Endothelial cell of umbilical vein (primary cell): ENCODE results near the gene FAM9B. TPM values are rescaled to one million over a fixed set of nuclear protein-coding genes. Genes with fewer than 3 reads are reported as not detected.

Source experiments
- BruUV-seq: library from RNA; stranded (reverse); fragments of 400-500 nt; replicated peaks from 2 replicates; lab custom pipeline; 2021; lab: Mats Ljungman, UMichigan
- CTCF ChIA-PET: fragments of 300-600, 350-600 bp; sonication (Branson Sonifier 250); formaldehyde crosslinking; loops from one replicate; lab custom pipeline; 2021; ENCODE audit warnings: antibody characterized with exemption, inconsistent platforms; lab: Charles Lee
- POLR2A ChIA-PET: fragments of 300-600, 350-600 bp; sonication (Branson Sonifier 250); formaldehyde crosslinking; loops from one replicate; lab custom pipeline; 2021; ENCODE audit warnings: antibody characterized with exemption, inconsistent platforms; lab: Charles Lee
- DNase-seq: peaks from one replicate; pipeline ENCODE4 v3.0.0-alpha.2; 2011; ENCODE audit warnings: low read depth, low spot score
- FAIRE-seq: peaks from 2 replicates; lab custom pipeline; 2011; peaks lifted over from hg19 to GRCh38; lab: Jason Lieb, UNC
- H2AFZ ChIP-seq: 2 replicates; pipeline ENCODE4 v1.6.0; 2012; ENCODE audit warnings: low read depth, low read length, control low read depth, inconsistent platforms
- H3K27ac ChIP-seq: 2 replicates; pipeline ENCODE4 v1.5.1; 2011; ENCODE audit warnings: low read depth, mild to moderate bottlenecking, control low read depth, low read length, moderate library complexity; ENCODE audit not compliant: insufficient read depth
- H3K27me3 ChIP-seq, 2 experiments: 2 replicates each; pipeline versions ENCODE4 v1.6.0 to v1.6.1; 2011; ENCODE audit warnings: low read length in 2 of 2, mixed read lengths in 1 of 2; ENCODE audit not compliant: control insufficient read depth in 2 of 2, insufficient read depth in 2 of 2
- H3K36me3 ChIP-seq, 2 experiments: 2 replicates in 1 of 2; 3 replicates in 1 of 2; pipeline ENCODE4 v1.5.1; 2011; ENCODE audit warnings: low read length in 2 of 2, mild to moderate bottlenecking in 1 of 2, moderate library complexity in 1 of 2; ENCODE audit not compliant: control insufficient read depth in 2 of 2, insufficient read depth in 2 of 2; ENCODE audit errors: extremely low read depth in 1 of 2
- H3K4me1 ChIP-seq: 3 replicates; pipeline ENCODE4 v1.5.1; 2011; ENCODE audit warnings: mild to moderate bottlenecking, low read length; ENCODE audit not compliant: control insufficient read depth, insufficient read depth; ENCODE audit errors: extremely low read depth
- H3K4me2 ChIP-seq: 2 replicates; pipeline ENCODE4 v1.6.1; 2011; ENCODE audit warnings: low read length, control low read depth, mixed read lengths; ENCODE audit not compliant: insufficient read depth
- H3K4me3 ChIP-seq, 3 experiments: fragments of 200-600 bp in 1 of 3; sonication (generic), shearing (Covaris generic) in 1 of 3; replicated peaks in 1 of 3; 2 replicates each; pipeline ENCODE4 v1.5.1; 2011 to 2016; ENCODE audit warnings: control low read depth in 3 of 3, low read length in 3 of 3, mild to moderate bottlenecking in 2 of 3, inconsistent platforms in 1 of 3, low read depth in 1 of 3, moderate library complexity in 1 of 3; ENCODE audit not compliant: insufficient read depth in 1 of 3
- H3K79me2 ChIP-seq: 2 replicates; pipeline ENCODE4 v1.6.0; 2012; ENCODE audit warnings: low read length, inconsistent platforms; ENCODE audit not compliant: control insufficient read depth, insufficient read depth
- H3K9ac ChIP-seq: replicated peaks from 2 replicates; pipeline ENCODE3; 2011; ENCODE audit warnings: low read length, control low read depth; ENCODE audit not compliant: insufficient read depth; ENCODE audit errors: extremely low read depth
- H3K9me1 ChIP-seq: replicated peaks from 3 replicates; pipeline ENCODE4 v1.6.0; 2011; ENCODE audit warnings: mild to moderate bottlenecking, low read length; ENCODE audit not compliant: control insufficient read depth, insufficient read depth; ENCODE audit errors: extremely low read depth
- H3K9me3 ChIP-seq: replicated peaks from 2 replicates; pipeline ENCODE4 v1.5.1; 2012; ENCODE audit warnings: low read length, inconsistent platforms; ENCODE audit not compliant: control insufficient read depth, insufficient read depth
- H4K20me1 ChIP-seq: replicated peaks from 2 replicates; pipeline ENCODE3; 2011; ENCODE audit warnings: mild to moderate bottlenecking, low read length; ENCODE audit not compliant: control insufficient read depth, insufficient read depth; ENCODE audit errors: extremely low read depth
- CTCF ChIP-seq, 2 donors: IDR thresholded peaks; 1 replicate in 1 of 2; 2 replicates in 1 of 2; pipeline ENCODE4 v1.5.1; 2011; ENCODE audit warnings: low read length in 2 of 2, mild to moderate bottlenecking in 2 of 2, moderate library complexity in 2 of 2, control low read depth in 1 of 2, inconsistent platforms in 1 of 2, low read depth in 1 of 2; ENCODE audit not compliant: insufficient read depth in 1 of 2; ENCODE audit errors: extremely low read depth in 1 of 2
- EZH2 ChIP-seq: IDR thresholded peaks from 2 replicates; pipeline ENCODE4 v1.6.1; 2012; ENCODE audit warnings: borderline replicate concordance, low read depth, mild to moderate bottlenecking, moderate library complexity, low read length, inconsistent platforms; ENCODE audit not compliant: severe bottlenecking
- FOS ChIP-seq: IDR thresholded peaks from 2 replicates; pipeline ENCODE4 v1.6.1; 2011; ENCODE audit warnings: mild to moderate bottlenecking, low read length, moderate library complexity, borderline replicate concordance; ENCODE audit not compliant: insufficient read depth
- GATA2 ChIP-seq: IDR thresholded peaks from 2 replicates; pipeline ENCODE4 v1.7.0; 2011; ENCODE audit warnings: low read depth, mild to moderate bottlenecking, moderate library complexity, mixed read lengths, low read length; ENCODE audit not compliant: insufficient read length, insufficient read depth
- JUN ChIP-seq: IDR thresholded peaks from 2 replicates; pipeline ENCODE4 v1.6.1; 2011; ENCODE audit warnings: borderline replicate concordance, low read depth; ENCODE audit not compliant: insufficient read length, insufficient read depth
- MAX ChIP-seq: IDR thresholded peaks from 2 replicates; pipeline ENCODE4 v1.6.1; 2011; ENCODE audit not compliant: insufficient read depth, insufficient read length
- MYC ChIP-seq: IDR thresholded peaks from one replicate; pipeline ENCODE4 v1.6.1; 2011; ENCODE audit warnings: mild to moderate bottlenecking, low read depth, low read length
- POLR2A ChIP-seq: IDR thresholded peaks from 2 replicates; pipeline ENCODE4 v1.6.1; 2012; ENCODE audit warnings: low read depth, mild to moderate bottlenecking, control low read depth, low read length
- POLR2AphosphoS5 ChIP-seq: IDR thresholded peaks from 2 replicates; pipeline ENCODE4 v1.6.1; 2012; ENCODE audit warnings: low read depth, mild to moderate bottlenecking, control low read depth, low read length, moderate library complexity; ENCODE audit not compliant: insufficient read depth
- dilution Hi-C: fragments of 300-500 bp; cut with MboI; formaldehyde crosslinking; loops from one replicate; pipeline ENCODE4 v1.15.0; 2019; ENCODE audit warnings: low sequenced_read_pairs; ENCODE audit not compliant: extremely low pct_ligation_motif_present
- intact Hi-C: fragments of 100-400 bp; cut with micrococcal nuclease; formaldehyde crosslinking; loops from one replicate; pipeline ENCODE4 v1.10.0; 2022
- polyA plus RNA-seq, 4 experiments: library from polyadenylated mRNA; depleted of rRNA in 3 of 4; stranded (reverse) in 3 of 4; unstranded in 1 of 4; fragments of >200 nt; gene quantifications; 2 replicates each; pipeline versions ENCODE4 v1.2.1 to v1.2.3, GENCODE V29; 2011 to 2012; ENCODE audit warnings: missing spikeins in 1 of 4
- total RNA-seq: library from RNA; stranded (reverse); gene quantifications from 2 replicates; pipeline ENCODE4 v1.2.3, GENCODE V29; 2021

The FAM9B gene
- total and polyA plus RNA-seq, 2 donors (not counting 3 experiments of a cell fraction or from before 2014, with no cell fraction given), result not detected

GRCh38 chrX:9023293-9023692 lies 10.6 kb downstream of the FAM9B start:
- no peak overlapping the region for H3K9ac ChIP-seq
- no peaks in the 10 kb centered on the region for H4K20me1 ChIP-seq
- intact Hi-C loops, result no loop called here
- TF ChIP-seq EZH2, result no peak
- TF ChIP-seq POLR2AphosphoS5, result no peak
- no peak for TF ChIP-seq CTCF (IDR thresholded peaks at IDR 0.05; ENCODE audit: extremely low read depth in 1 of 2, insufficient read depth in 1 of 2, low read depth in 1 of 2, low read length in 2 of 2)
- TF ChIP-seq GATA2, result no peak
- TF ChIP-seq JUN, result no peak
- no peak for TF ChIP-seq MYC
- no peak for TF ChIP-seq MAX
- no peak for TF ChIP-seq POLR2A
- no peak for TF ChIP-seq FOS
- POLR2A ChIA-PET, result no interaction called here
- DNase-seq (no peak), FAIRE-seq (no peak)
- H3K79me2 ChIP-seq, result no peaks in the 10 kb centered on the region
- H3K9me1 ChIP-seq, result no peaks in the 10 kb centered on the region
- no peaks in the 10 kb centered on the region for H3K36me3 ChIP-seq
- dilution Hi-C loops, result no loop called here
- H2AFZ ChIP-seq, result no peak overlapping the region
- CTCF ChIA-PET, result no interaction called here
- H3K9me3 ChIP-seq, result no peaks in the 10 kb centered on the region
- no peaks in the 10 kb centered on the region for H3K27me3 ChIP-seq
- H3K4me1 ChIP-seq, result no peaks in the 10 kb centered on the region
- no peak overlapping the region for H3K27ac ChIP-seq
- BruUV-seq, result no TSS peak
- H3K4me3 ChIP-seq, result no peak overlapping the region
- no peak overlapping the region for H3K4me2 ChIP-seq
